GM03348 (cell line): ENCODE results near the gene CARMIL3.

ENCODE experiments used
- DNase-seq: peaks from one replicate; pipeline ENCODE4 v3.0.0; 2012; ENCODE audit warnings: low spot score

The CARMIL3 gene

DNA sequence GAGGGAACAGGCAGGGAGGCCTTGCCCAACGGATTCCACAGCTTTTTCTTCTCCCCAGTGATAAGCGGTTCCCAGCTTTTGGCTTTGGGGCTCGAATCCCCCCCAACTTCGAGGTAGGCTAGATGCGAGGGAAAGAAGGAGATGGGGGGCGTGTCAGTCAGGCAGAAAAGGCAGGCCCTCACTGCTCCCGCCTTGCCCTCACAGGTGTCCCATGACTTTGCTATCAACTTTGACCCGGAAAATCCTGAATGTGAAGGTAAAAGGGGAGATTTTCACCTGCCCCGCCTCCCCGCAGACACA lies 24.4 kb downstream of the CARMIL3 start:
- DNase-seq, result no peak

DNA sequence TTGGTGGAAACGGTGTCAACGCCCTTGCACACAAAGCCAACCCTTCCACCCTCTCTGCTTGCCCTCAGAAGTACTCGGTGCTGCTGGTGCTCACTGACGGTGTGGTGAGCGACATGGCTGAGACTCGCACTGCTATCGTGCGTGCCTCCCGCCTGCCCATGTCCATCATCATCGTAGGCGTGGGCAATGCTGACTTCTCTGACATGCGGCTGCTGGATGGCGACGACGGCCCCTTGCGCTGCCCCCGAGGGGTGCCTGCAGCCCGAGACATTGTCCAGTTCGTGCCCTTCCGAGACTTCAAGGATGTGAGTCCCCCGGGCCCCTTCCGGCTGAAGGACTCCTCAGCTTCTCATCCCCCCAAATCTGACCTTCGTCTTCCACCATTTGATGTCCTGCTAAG lies 25.3 kb downstream of the CARMIL3 start:
- DNase-seq, result no peak

DNA sequence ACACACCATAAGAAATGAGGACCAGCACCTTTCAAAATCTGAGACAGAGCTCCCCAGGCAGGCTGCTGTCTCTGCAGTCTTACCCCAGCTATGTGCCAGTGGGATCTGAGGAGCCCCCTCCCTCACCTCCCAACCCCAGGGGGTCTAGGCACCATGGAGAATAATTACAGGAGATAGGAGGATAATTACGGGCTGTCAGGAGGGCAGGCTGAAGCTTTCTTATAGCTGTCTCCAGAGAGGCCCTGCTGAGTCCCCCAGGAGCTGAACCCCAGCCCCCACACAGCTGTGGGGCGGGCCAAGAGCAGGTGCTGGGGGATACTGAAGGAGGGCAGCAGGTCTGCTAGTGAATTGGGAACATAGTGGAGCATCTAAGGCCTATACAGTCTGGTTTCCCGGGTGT lies 26.3 kb downstream of the CARMIL3 start:
- DNase-seq, result no peak

DNA sequence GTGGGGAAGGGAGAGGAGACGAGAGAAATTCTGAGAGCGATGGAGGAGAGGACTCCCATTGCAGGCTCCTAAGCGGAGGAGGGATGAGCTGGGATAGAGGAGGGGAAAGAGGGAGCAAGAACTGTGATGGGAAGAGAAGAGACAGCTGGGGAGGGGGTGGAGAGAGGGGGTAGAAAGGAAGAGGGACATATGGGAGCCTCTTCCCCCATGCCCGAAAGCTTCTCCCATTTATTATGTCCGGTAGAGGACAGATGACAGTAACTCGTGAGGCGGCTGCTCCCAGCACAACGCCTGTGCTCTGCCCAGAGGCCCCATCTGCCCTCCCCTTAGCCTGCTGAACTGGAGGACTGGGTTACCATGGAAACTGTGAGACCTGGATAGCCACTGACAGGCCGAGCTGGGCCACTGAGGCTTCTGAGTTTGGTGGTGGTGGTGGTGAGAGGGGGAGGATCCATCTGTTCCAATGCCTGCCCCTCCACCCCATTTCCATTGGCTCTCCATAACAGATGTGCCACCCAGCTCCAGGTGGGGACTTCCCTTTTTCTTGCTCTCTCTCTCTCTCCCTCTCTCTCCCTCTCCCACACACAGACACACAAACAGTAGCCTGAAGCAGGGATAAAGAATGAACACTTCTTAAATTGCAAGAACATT lies 27.8 kb downstream of the CARMIL3 start:
- DNase-seq, result no peak

DNA sequence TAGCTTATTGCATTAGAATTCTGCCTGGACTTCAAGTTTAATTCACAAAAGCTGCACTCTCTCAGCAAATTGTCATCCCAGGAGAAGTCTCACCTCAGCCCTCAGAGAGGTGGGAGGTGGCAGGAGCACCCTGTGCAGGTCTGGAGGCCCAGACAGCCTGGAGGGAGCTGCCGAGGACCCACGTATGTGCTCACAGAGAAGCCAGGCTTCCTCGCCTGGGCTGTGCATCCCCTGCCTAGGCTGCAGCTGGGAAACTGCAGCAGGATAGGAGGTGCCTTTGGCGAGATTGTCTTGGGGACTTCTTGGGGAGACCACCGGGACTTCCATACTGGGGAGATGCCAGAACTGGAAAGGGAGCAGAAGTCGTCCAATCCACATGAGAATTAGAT lies 28.3 kb downstream of the CARMIL3 start:
- no peak for DNase-seq

DNA sequence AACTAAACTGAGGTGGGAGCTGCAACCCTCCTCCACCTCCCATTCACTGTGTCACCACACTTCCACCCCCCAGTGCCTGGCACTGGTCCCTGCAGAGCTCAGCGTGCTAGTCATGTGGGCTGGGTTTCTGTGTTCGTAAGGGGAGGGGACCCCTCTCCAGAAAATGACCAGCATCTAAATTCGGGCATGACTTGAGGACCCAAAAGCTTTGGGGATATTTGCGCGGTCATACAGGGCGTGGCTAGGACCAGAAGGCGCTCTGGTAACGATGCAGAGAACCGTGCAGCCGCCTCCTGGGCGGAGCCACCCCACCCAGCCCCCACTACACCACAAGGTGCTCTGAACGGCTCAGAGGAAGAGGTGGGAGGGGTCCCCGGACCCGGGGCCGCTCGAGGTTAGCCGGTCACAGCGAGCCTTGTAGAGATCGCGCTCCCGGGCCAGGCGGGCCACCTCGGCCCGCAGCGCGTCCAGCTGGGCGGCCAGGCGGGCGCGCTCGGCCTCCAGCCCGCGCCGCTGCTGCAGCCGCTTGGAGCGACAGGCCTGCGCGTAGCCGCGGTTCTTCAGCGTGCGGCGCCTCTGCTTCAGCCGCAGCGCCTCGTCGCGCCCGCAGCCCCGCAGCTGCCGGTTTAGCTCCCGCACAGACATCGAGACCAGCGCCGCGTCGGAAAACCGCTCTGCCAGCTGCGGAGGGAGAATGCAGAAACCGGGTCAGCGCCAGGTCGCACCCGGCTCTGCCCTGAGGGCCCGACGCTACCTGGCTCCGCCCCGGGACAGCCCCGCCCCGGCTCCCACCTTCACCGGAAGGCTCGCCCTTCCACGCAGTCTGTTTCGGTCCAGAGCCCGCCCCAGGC lies 29.3 kb downstream of the CARMIL3 start:
- DNase-seq, result peak; percentile 69

DNA sequence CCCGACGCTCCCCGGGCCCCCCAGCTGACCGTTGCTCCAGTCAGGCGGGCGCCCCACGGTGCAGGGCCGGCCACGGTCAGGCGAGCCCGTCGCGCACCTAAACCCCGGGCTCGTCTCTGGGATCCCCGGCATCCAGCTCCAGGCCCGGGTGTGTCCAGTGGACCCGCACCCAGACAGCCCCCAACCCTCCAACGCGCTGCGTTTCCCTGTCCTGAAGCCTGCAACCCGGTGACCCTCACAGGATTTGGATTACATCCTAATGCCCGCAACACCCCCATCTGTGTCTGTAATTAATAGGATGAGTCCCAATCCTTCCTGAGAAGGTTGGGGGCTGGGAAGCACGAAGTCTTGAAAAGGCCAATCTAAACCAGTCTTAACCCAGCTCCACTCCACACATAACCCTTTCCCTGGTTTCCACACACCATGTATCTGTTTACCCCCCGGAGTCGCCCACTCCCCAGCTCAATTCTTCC lies 30.0 kb downstream of the CARMIL3 start:
- no peak for DNase-seq

DNA sequence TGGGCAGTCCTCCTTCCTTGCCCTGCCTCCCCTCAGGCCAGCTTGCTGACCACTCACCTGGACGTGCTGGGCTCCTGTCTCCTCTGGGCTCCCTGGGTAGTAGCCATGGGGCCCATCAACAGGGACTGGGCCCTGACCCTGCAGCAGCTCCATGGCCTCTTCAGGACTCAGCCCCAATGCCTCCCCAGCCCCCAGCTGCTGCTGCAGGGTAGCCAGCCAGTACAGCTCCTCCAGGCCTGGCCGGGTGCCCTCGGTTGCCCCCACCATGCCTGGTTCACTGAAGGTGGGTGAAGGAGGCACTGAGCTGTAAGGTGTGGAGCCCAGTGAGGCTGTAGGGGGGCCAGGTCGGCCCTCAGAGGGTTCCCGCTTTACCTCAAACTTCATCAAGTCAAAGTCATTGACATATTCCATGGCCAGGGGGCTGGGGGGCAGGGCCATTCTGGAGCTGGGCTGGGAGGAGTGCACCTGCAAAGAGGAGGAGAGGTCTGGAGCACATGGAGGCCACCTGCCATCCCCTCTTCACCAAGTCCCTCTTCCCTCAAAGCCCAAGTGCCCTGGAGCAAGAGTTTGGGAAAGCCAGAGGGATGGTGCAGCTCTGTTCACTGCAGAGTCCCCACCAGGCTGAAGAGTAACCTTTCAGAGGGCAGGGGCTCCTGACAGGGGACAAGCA lies 30.7 kb downstream of the CARMIL3 start:
- no peak for DNase-seq

DNA sequence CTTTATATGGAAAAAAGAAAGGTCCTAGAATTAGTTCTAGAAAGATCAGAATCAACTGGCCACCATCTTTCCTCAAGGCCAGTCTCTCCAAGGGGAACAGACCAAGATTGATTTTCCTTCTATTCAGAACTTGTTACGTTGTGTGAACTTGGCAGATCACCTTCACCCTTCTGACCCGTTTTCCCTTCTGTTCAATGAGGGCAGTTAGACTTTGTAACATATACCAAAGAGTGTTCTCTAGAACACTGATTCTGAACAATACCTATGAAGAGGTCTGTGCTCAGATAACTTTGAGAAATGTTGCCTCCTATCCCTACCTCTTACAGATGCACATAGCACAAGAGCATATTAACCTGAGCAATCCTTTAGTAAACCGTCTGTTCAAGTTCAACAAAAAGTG lies 31.7 kb downstream of the CARMIL3 start:
- no peak for DNase-seq

DNA sequence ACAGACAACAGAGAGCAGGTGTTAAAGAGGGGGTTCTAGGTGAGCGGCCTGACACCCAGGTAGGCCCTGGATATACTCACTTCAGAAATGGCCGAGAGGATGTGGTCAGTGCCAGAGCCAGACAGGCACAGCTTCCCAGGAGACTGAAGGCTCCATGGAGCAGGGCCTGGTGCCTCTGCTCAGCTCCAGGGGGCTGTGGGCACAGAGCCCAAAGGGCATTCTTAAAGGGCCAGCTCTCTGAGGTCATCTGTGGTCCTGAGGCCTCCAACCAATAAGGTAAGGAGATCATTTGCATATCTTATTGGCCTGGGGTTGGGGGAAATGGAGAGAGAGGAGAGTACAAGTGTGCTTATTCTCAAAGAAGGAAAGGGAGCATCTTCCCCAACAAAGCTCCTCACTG lies 32.6 kb downstream of the CARMIL3 start:
- DNase-seq, result no peak

DNA sequence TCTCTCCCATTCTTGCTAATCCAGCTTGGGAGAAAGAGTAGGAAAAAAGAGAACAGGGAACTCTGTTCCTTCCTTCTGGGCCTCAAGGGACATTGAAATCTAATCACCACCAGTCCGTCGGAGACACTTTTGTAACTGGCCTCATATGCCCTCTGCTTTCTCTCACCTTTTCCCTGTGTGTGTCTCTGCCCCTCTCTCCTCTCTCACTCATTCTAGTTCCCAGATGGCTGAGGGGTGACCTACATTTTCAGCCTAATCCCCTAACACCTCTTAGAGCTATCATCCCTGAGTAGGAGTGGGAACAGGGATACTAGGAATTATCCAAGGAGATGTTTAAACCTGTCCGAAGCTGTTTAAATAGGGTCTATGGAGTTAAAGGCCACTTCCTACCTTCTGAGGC lies 33.4 kb downstream of the CARMIL3 start:
- DNase-seq, result no peak

DNA sequence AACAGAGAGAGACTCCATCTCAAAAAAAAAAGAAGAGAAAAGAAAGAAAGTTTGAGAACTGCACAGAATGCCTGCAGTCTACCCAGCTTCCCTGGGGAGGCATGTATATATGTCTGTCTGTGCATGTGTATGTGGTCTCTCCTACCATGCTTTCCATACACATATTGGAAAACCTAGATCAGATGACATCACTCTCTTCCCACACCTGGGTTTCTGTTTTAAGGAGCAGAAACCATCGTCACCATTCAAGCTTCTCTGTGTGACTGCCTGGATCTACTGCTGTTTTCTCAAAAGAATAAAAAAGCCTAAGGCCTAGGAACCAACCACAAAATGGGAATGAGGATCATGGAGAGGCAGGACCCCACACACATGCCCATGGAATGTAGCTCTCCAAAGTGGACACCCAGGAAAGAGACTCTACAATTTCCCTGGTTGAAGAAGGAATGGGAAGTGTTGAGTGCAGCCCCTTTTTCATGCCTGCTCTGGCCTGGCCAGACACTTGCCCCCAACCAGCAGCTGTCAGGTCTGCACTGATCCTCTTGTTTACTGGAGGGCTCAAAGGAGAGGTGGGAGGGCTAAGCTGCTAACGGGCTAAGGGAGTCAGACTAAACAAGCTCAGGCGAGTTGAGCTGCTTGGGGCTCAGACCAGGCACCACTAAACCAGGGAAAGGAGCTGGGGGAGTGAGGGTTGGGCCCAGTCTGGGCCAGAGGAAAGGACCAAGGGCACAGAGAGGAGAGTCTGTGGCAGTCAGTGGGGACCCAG lies 34.6 kb downstream of the CARMIL3 start:
- DNase-seq, result no peak

DNA sequence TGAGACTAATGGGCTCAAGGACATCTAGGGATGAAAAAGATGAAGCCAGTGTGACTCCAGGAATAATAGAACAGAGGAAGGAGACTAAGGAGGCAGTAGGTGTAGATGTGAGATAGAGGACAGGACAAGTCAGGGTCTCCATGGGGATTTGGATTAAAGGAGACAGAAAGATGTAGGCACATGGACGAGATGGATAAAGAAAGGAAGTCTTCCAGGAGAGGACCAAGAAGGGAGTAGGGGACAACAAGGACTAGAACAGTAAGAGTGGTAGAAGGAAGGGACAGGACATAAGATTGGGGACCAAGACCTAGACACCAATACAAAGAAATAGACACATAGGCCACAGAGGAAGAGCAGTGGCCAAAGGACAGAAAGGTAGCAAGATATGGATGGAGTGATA lies 35.2 kb downstream of the CARMIL3 start:
- no peak for DNase-seq

DNA sequence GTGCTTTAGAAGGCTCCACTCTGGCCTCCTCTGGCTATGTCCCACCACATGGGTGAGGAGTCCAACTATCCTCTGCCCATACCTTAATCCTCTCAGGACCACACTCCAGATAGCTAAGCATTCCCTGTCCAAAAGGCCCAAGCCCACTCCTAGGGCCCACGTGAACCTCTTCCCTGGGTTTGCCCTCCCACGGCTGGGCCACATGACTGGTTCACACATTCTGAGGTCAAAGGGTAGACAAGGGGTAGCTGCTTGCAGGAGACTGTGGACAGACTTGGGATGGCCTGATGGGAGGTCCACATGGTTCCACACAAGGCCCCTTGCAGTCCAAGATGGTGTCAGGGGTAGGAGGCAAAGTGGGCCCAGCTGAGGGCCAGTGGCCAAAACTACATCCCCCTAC lies 36.3 kb downstream of the CARMIL3 start:
- no peak for DNase-seq

DNA sequence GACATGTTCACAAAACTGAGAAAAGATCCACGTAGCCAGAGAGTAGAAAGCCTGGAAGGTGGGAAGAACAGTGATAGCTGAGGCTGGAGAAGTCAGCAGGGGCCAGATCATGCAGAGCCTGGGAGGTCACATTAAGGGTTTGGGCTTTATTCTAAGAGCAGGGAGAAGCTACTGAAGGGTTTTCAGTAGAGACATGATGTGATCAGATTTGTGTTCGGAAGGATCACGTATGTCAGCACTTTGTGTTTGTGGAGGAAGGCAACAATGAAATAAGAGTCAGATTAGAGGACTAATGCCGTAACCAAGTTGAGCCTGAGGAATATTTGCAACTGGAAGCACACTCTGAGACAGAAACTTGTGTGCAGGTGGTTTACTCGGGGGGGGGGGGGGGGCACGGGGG lies 38.1 kb downstream of the CARMIL3 start:
- no peak for DNase-seq

DNA sequence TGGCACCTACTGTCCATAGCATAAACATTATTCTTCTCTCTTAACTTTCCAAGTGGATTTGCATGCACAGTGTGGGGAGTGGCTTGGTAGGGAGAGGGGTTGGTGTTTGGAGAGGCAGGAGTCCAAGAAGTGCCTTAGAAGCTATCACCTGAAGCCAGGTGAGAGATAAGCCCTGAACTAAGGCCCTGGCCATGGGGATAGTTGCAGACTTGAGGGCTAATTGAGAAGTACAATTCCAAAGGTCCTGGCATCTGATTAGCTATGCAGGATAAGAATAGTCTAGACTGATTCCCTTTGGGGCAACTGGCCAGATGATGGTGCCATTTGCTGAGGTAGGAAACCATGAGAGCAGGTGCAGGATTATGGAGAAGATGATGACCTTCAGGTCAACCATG lies 40.3 kb downstream of the CARMIL3 start:
- DNase-seq, result no peak

DNA sequence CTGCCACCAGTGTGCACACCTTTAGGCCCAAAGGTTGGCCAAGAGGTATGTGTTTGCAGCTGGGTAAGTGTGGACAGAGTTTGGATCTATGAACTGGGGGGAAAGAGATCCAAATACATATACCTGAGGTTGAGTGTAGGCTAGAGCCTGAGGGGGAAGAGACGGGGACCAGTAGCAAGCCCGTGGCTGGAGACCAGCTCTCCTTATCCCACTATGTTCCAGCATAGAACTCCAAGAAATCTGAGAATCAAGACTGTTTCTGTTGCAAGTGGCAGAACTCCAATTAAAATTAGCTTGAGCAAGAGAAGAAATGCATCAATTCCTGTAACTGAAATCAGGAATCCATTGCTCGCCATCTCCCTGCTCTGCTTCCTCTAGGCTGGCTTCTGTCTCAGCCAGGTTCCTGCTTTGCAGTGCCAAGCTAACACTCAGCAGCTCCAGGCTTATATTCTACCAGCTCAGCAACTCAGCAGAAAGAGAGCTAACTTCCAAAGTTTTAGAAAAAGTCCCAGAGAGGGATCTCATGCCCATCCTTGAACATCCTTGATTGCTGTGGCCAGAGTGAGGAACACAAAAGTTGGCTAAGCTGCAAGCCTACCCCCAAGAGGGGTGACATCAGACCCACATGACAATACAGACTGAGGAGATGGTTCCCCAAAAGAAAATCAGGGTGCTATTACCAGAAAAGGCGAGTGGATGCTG lies 40.8 kb downstream of the CARMIL3 start:
- no peak for DNase-seq

DNA sequence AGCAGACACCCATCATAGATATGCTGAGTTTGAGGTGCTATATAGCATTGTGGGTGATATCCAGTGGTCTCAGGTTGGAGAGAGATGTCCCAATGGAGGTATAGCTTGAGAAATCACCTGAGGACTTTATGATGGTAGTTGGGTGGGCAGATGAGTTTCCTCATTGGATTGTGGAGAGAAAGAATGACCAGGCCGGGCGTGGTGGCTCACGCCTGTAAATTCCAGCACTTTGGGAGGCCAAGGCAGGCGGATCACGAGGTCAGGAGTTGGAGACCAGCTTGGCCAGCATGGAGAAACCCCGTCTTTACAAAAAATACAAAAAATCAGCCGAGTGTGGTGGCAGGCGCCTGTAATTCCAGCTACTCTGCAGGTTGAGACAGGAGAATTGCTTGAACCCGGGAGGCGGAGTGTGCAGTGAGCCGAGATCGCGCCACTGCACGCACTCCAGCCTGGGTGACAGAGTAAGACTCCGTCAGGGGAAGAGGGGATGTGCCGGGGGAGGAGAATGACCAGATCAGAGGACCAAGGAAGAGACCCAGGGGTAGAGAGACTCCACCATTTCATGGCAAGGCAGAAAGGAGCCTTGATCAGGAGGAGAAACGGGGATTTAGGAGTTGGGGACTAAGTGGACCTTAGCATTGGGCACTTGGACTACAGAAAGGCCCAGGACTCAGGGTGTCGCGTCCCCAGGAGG lies 41.5 kb downstream of the CARMIL3 start:
- DNase-seq, result no peak

DNA sequence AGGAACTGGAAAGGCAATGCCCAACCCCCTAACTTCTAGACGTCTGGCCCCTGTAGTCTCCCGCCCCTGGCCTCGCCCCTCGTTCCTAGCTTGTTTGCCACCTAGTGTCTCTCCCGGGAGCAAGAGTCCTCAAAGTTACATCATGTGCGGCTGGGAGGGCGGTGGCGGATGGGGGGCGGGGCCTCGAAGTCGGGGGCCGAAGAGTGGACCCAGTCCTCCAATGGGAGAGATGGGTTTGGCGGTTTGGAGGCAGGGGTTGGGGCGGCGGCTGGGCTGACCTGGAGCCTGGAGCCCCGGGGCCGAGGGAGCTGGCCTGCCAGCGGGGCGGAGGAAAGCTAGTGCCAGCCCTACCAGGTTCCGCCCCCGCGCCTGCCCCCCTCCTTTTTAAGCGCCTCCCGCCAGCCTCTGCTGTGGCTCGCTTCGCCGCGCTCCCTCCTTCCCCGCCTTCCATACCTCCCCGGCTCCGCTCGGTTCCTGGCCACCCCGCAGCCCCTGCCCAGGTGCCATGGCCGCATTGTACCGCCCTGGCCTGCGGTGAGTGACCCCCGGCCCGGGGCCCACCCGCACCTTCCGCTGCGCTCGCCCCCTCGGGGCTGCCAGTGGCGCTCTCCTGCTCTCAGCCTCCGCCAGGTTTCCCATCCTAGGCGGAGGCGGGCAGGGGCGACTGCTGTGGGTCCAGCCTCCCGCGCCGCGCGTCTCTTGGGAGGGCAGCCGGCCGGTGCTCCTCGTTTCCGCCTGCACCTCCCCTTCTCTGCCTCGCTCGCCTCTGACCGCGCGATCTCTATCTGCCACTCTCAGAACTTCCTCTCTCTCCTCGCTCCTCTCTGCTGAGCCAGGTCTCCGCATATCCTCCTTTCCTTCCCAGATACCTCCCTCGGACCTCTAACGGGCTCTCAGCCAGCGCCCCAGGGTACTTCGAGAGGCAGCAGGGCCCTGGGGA lies 42.4 kb downstream of the CARMIL3 start, which contains the start of gene PCK2:
Gene PCK2 (plus strand): TSS at position 411 of the 940 bp plus-strand sequence. CDS start 95 bp downstream, at position 506.
- peak; percentile 100 for DNase-seq

DNA sequence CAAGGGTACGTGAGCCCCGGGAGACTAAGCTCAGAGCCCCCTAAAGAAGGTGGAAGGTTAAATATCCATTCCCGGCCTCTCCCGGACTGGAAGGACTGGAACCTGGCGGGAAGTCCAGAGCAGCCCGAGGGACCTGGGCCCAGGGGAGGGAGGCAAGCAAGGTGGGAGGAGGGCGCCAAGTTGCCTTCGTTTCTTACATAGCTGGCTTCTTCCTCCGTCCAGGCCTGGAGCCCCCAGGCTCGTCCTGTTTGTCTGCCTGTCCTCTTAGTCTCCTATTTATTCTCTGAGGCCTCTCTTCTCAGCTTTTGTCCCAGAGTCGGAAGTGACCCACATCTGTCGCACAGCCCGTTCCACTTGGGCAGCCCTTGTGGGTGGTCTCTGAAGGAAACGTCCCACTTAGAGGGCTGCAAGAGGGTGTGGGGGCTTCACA lies 43.0 kb downstream of the CARMIL3 start:
- DNase-seq, result no peak
